ENCODE results near the gene NPLOC4.

DNA sequence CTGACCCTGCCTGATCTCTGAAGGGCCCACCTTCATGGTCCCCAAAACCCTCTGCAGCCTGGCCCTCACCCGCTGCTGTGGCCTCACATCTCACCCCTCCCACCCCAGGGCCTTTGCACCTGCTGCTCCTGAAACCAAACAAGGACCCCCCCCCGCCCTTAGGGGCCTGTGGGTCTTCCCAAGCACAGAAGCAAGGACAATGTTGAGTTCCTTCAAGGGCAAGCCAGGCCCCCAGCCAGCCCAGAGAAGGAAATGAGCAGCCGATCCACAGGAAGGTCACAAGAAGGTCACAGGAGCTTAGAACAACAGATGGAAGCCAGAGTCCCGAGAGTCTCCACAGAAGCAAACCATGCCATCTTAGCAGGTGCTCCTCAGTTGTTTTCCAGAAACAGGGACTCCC lies 19.9 kb upstream of the NPLOC4 start:
- TF ChIP-seq, protein P1, sequence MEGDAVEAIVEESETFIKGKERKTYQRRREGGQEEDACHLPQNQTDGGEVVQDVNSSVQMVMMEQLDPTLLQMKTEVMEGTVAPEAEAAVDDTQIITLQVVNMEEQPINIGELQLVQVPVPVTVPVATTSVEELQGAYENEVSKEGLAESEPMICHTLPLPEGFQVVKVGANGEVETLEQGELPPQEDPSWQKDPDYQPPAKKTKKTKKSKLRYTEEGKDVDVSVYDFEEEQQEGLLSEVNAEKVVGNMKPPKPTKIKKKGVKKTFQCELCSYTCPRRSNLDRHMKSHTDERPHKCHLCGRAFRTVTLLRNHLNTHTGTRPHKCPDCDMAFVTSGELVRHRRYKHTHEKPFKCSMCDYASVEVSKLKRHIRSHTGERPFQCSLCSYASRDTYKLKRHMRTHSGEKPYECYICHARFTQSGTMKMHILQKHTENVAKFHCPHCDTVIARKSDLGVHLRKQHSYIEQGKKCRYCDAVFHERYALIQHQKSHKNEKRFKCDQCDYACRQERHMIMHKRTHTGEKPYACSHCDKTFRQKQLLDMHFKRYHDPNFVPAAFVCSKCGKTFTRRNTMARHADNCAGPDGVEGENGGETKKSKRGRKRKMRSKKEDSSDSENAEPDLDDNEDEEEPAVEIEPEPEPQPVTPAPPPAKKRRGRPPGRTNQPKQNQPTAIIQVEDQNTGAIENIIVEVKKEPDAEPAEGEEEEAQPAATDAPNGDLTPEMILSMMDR (tag by site-specific recombination; IDR thresholded peaks at IDR 0.05), result no peak
- TF ChIP-seq ZBTB21 (tag by site-specific recombination; IDR thresholded peaks at IDR 0.05), result no peak
- TF ChIP-seq, protein P2, sequence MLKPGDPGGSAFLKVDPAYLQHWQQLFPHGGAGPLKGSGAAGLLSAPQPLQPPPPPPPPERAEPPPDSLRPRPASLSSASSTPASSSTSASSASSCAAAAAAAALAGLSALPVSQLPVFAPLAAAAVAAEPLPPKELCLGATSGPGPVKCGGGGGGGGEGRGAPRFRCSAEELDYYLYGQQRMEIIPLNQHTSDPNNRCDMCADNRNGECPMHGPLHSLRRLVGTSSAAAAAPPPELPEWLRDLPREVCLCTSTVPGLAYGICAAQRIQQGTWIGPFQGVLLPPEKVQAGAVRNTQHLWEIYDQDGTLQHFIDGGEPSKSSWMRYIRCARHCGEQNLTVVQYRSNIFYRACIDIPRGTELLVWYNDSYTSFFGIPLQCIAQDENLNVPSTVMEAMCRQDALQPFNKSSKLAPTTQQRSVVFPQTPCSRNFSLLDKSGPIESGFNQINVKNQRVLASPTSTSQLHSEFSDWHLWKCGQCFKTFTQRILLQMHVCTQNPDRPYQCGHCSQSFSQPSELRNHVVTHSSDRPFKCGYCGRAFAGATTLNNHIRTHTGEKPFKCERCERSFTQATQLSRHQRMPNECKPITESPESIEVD (tag by site-specific recombination; IDR thresholded peaks at IDR 0.05), result no peak
- TF ChIP-seq ZEB2 (tag by site-specific recombination; IDR thresholded peaks at IDR 0.05), result no peak
- TF ChIP-seq, protein P3, sequence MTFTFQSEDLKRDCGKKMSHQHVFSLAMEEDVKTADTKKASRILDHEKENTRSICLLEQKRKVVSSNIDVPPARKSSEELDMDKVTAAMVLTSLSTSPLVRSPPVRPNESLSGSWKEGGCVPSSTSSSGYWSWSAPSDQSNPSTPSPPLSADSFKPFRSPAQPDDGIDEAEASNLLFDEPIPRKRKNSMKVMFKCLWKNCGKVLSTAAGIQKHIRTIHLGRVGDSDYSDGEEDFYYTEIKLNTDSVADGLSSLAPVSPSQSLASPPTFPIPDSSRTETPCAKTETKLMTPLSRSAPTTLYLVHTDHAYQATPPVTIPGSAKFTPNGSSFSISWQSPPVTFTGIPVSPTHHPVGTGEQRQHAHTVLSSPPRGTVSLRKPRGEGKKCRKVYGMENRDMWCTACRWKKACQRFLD (tag by site-specific recombination; IDR thresholded peaks at IDR 0.05), result no peak
- no peak for TF ChIP-seq OVOL3 (tag by site-specific recombination; IDR thresholded peaks at IDR 0.05)
- TF ChIP-seq YY1 (tag by site-specific recombination; IDR thresholded peaks at IDR 0.05), result no peak
- no peak for TF ChIP-seq ZNF433 (tag by site-specific recombination; IDR thresholded peaks at IDR 0.05; ENCODE audit: low read depth)

All from HEK293 (cell line).